ENCODE measurements around the gene HELZ. TPM values are rescaled to one million over a fixed set of nuclear protein-coding genes. Genes with fewer than 3 reads are reported as not detected.

The HELZ gene
- total and polyA plus RNA-seq, 2 of the 8 experiments (the other 6 are each of a cell fraction or from before 2014, with no cell fraction given): 10.0 to 48.7 TPM

DNA sequence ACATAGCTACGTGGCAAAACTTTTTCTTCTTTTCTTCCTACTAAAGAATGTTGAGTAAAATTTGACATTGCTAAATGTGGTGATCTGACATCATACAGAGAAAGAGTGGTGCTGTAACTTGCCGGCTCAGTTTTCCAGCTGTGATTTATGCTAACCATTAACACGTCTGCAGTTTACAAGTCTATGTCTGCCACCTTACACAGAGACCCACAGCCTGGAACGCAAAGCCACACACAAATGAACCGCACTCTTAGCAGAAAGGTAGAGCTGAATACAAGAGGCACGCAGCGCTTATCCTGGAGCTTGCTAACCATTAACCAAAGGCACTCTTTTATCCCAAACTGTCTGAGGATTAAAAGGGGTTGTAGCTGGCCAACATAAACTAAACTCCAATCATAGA is 168.7 kb downstream of the HELZ start (continued):
- TF ChIP-seq, protein P1, sequence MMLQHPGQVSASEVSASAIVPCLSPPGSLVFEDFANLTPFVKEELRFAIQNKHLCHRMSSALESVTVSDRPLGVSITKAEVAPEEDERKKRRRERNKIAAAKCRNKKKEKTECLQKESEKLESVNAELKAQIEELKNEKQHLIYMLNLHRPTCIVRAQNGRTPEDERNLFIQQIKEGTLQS (IDR thresholded peaks at IDR 0.05; ENCODE audit: insufficient read depth, low read depth, low read length): no peak
- TF ChIP-seq, protein P2, sequence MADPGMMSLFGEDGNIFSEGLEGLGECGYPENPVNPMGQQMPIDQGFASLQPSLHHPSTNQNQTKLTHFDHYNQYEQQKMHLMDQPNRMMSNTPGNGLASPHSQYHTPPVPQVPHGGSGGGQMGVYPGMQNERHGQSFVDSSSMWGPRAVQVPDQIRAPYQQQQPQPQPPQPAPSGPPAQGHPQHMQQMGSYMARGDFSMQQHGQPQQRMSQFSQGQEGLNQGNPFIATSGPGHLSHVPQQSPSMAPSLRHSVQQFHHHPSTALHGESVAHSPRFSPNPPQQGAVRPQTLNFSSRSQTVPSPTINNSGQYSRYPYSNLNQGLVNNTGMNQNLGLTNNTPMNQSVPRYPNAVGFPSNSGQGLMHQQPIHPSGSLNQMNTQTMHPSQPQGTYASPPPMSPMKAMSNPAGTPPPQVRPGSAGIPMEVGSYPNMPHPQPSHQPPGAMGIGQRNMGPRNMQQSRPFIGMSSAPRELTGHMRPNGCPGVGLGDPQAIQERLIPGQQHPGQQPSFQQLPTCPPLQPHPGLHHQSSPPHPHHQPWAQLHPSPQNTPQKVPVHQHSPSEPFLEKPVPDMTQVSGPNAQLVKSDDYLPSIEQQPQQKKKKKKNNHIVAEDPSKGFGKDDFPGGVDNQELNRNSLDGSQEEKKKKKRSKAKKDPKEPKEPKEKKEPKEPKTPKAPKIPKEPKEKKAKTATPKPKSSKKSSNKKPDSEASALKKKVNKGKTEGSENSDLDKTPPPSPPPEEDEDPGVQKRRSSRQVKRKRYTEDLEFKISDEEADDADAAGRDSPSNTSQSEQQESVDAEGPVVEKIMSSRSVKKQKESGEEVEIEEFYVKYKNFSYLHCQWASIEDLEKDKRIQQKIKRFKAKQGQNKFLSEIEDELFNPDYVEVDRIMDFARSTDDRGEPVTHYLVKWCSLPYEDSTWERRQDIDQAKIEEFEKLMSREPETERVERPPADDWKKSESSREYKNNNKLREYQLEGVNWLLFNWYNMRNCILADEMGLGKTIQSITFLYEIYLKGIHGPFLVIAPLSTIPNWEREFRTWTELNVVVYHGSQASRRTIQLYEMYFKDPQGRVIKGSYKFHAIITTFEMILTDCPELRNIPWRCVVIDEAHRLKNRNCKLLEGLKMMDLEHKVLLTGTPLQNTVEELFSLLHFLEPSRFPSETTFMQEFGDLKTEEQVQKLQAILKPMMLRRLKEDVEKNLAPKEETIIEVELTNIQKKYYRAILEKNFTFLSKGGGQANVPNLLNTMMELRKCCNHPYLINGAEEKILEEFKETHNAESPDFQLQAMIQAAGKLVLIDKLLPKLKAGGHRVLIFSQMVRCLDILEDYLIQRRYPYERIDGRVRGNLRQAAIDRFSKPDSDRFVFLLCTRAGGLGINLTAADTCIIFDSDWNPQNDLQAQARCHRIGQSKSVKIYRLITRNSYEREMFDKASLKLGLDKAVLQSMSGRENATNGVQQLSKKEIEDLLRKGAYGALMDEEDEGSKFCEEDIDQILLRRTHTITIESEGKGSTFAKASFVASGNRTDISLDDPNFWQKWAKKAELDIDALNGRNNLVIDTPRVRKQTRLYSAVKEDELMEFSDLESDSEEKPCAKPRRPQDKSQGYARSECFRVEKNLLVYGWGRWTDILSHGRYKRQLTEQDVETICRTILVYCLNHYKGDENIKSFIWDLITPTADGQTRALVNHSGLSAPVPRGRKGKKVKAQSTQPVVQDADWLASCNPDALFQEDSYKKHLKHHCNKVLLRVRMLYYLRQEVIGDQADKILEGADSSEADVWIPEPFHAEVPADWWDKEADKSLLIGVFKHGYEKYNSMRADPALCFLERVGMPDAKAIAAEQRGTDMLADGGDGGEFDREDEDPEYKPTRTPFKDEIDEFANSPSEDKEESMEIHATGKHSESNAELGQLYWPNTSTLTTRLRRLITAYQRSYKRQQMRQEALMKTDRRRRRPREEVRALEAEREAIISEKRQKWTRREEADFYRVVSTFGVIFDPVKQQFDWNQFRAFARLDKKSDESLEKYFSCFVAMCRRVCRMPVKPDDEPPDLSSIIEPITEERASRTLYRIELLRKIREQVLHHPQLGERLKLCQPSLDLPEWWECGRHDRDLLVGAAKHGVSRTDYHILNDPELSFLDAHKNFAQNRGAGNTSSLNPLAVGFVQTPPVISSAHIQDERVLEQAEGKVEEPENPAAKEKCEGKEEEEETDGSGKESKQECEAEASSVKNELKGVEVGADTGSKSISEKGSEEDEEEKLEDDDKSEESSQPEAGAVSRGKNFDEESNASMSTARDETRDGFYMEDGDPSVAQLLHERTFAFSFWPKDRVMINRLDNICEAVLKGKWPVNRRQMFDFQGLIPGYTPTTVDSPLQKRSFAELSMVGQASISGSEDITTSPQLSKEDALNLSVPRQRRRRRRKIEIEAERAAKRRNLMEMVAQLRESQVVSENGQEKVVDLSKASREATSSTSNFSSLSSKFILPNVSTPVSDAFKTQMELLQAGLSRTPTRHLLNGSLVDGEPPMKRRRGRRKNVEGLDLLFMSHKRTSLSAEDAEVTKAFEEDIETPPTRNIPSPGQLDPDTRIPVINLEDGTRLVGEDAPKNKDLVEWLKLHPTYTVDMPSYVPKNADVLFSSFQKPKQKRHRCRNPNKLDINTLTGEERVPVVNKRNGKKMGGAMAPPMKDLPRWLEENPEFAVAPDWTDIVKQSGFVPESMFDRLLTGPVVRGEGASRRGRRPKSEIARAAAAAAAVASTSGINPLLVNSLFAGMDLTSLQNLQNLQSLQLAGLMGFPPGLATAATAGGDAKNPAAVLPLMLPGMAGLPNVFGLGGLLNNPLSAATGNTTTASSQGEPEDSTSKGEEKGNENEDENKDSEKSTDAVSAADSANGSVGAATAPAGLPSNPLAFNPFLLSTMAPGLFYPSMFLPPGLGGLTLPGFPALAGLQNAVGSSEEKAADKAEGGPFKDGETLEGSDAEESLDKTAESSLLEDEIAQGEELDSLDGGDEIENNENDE (IDR thresholded peaks at IDR 0.05; ENCODE audit: insufficient replicate concordance, low read length): no peak
- no peak for TF ChIP-seq JUN (IDR thresholded peaks at IDR 0.05; ENCODE audit: low read depth, low read length)
- TF ChIP-seq FOSL1 (IDR thresholded peaks at IDR 0.05; ENCODE audit: insufficient read depth, low read depth, low read length): no peak
- TF ChIP-seq SIRT6 (IDR thresholded peaks at IDR 0.05; ENCODE audit: low read length): no peak
- TF ChIP-seq, protein P3, sequence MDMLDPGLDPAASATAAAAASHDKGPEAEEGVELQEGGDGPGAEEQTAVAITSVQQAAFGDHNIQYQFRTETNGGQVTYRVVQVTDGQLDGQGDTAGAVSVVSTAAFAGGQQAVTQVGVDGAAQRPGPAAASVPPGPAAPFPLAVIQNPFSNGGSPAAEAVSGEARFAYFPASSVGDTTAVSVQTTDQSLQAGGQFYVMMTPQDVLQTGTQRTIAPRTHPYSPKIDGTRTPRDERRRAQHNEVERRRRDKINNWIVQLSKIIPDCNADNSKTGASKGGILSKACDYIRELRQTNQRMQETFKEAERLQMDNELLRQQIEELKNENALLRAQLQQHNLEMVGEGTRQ (IDR thresholded peaks at IDR 0.05; ENCODE audit: low read length): no peak
- no peak for TF ChIP-seq SUZ12 (IDR thresholded peaks at IDR 0.05; ENCODE audit: low read length)
